Esophagus muscularis mucosa (tissue), 4 donors: Measurements from ENCODE around the gene ESYT2.

Experiments used
- CTCF ChIP-seq, 3 experiments: fragments of 200-600 bp in 2 of 3; fragments of 450-650 bp in 1 of 3; sonication (generic) in 2 of 3; IDR thresholded peaks; one replicate each; pipeline ENCODE4 v1.5.1; 2017 to 2019; ENCODE audit warnings: antibody characterized with exemption in 3 of 3, mild to moderate bottlenecking in 2 of 3, moderate library complexity in 1 of 3
- EP300 ChIP-seq: sonication (generic); formaldehyde crosslinking; IDR thresholded peaks from one replicate; pipeline ENCODE4 v1.6.1; 2017; ENCODE audit warnings: antibody characterized with exemption
- POLR2A ChIP-seq: fragments of 450-650 bp; IDR thresholded peaks from one replicate; pipeline ENCODE4 v1.6.1; 2017; ENCODE audit warnings: antibody characterized with exemption, moderate library complexity, mild to moderate bottlenecking, low read depth

- TF ChIP-seq CTCF (IDR thresholded peaks at IDR 0.05), result no peak
- no peak for TF ChIP-seq POLR2A
- TF ChIP-seq EP300, result no peak
Measured at GRCh38 chr7:158740013-158740656, 89.2 kb downstream of the ESYT2 start.
